SH-SY5Y (cell line): ENCODE results near the gene DOCK9.

ENCODE experiments used
- GATA2 ChIP-seq: IDR thresholded peaks from 2 replicates; pipeline ENCODE4 v1.6.1; 2011; ENCODE audit warnings: mild to moderate bottlenecking, low read depth, low read length
- GATA3 ChIP-seq: IDR thresholded peaks from 2 replicates; pipeline ENCODE4 v1.6.1; 2011; ENCODE audit warnings: low read depth, mild to moderate bottlenecking, low read length, moderate library complexity

DNA sequence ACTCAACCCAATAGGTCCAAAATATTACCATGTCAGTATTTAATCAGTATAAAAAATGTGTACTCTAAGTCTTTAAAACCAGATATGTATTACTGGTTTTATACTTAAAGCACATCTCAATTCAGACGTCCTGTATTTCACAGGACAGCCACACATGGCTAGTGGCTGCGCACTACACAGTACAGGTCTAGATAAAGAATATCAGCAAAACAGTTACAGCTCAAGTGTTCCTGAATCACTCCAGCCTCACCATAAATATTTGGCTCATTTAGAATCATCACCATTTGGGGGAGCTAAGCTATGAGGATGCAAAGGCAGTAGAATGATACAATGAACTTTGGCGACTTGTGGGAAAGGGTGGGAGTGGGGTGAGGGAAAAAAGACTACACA is 89.0 kb downstream of the DOCK9 start:
- TF ChIP-seq GATA2 (no peak), GATA3 (no peak)
